HepG2 (cell line): ENCODE data around the gene CCDC148.

Experiments
- EZH2 ChIP-seq: conservative IDR thresholded peaks from 2 replicates; pipeline ENCODE4 v1.6.1; 2012; ENCODE audit warnings: mild to moderate bottlenecking, low read depth, low read length, moderate library complexity
- FOXA1 ChIP-seq, 2 experiments: fragments of 450-650 bp in 1 of 2; sonication (generic) in 1 of 2; formaldehyde crosslinking in 1 of 2; IDR thresholded peaks; 2 replicates each; pipeline versions ENCODE4 v1.4.0 to v1.6.1; 2016 to 2020; ENCODE audit warnings: missing genetic modification reagents in 1 of 2
- HMGXB4 ChIP-seq, 2 experiments: sonication (generic) in 1 of 2; formaldehyde crosslinking in 1 of 2; IDR thresholded peaks; 2 replicates each; pipeline versions ENCODE4 v1.4.0 to v1.6.1; 2018 to 2020; ENCODE audit warnings: missing genetic modification reagents in 2 of 2, borderline replicate concordance in 1 of 2, low read depth in 1 of 2, mild to moderate bottlenecking in 1 of 2, missing biosample characterization in 1 of 2
- HOXA3 ChIP-seq: sonication (generic); formaldehyde crosslinking; IDR thresholded peaks from 2 replicates; pipeline ENCODE4 v1.5.0; 2020; ENCODE audit warnings: missing genetic modification reagents
- MTA1 ChIP-seq: sonication (generic); formaldehyde crosslinking; IDR thresholded peaks from 2 replicates; pipeline ENCODE4 v1.4.0; 2020; ENCODE audit warnings: missing genetic modification reagents, mild to moderate bottlenecking, borderline replicate concordance
- PLRG1 ChIP-seq: fragments of 450-650 bp; conservative IDR thresholded peaks from 2 replicates; pipeline ENCODE4 v1.6.1; 2016
- POLR2A ChIP-seq, 2 experiments: IDR thresholded peaks; 2 replicates each; pipeline ENCODE4 v1.6.1; 2011; ENCODE audit warnings: low read depth in 2 of 2, low read length in 2 of 2, mild to moderate bottlenecking in 1 of 2, moderate library complexity in 1 of 2; ENCODE audit not compliant: insufficient read depth in 1 of 2
- PRDM10 ChIP-seq: sonication (generic); formaldehyde crosslinking; IDR thresholded peaks from 2 replicates; pipeline ENCODE4 v1.4.0; 2020; ENCODE audit warnings: low read depth, missing genetic modification reagents
- PREB ChIP-seq: sonication (generic); formaldehyde crosslinking; IDR thresholded peaks from 2 replicates; pipeline ENCODE4 v1.4.0; 2020; ENCODE audit warnings: missing genetic modification reagents
- RXRA ChIP-seq: sonication (generic); formaldehyde crosslinking; IDR thresholded peaks from 2 replicates; pipeline ENCODE4 v1.5.1; 2020; ENCODE audit warnings: missing genetic modification reagents
- TAF1 ChIP-seq: sonication (generic); formaldehyde crosslinking; IDR thresholded peaks from 2 replicates; pipeline ENCODE4 v1.4.0; 2020; ENCODE audit warnings: missing genetic modification reagents
- TF ChIP-seq, protein P1 (sequence below): sonication (generic); formaldehyde crosslinking; IDR thresholded peaks from 2 replicates; pipeline ENCODE4 v1.5.0; 2020; ENCODE audit warnings: mild to moderate bottlenecking, missing genetic modification reagents, moderate library complexity
- TF ChIP-seq, protein P2 (sequence below): sonication (generic); formaldehyde crosslinking; IDR thresholded peaks from 2 replicates; pipeline ENCODE4 v1.4.0; 2020; ENCODE audit warnings: missing genetic modification reagents, borderline replicate concordance

- TF ChIP-seq PRDM10 (CRISPR knock-in tag) (no peak), MTA1 (CRISPR knock-in tag) (no peak), POLR2A (IDR thresholded peaks at IDR 0.05; ENCODE audit: insufficient read depth in 1 of 2, low read depth in 2 of 2, low read length in 2 of 2) (no peak), EZH2 (no peak), HMGXB4 (CRISPR knock-in tag; IDR thresholded peaks at IDR 0.05; ENCODE audit: borderline replicate concordance in 1 of 2, low read depth in 1 of 2) (no peak), RXRA (CRISPR knock-in tag) (no peak), PREB (CRISPR knock-in tag) (no peak), PLRG1 (no peak), FOXA1 (IDR thresholded peaks at IDR 0.05) (no peak), FOXA1 (CRISPR knock-in tag; IDR thresholded peaks at IDR 0.05) (no peak), TAF1 (CRISPR knock-in tag) (no peak), HOXA3 (CRISPR knock-in tag) (no peak)
- TF ChIP-seq, protein P1, sequence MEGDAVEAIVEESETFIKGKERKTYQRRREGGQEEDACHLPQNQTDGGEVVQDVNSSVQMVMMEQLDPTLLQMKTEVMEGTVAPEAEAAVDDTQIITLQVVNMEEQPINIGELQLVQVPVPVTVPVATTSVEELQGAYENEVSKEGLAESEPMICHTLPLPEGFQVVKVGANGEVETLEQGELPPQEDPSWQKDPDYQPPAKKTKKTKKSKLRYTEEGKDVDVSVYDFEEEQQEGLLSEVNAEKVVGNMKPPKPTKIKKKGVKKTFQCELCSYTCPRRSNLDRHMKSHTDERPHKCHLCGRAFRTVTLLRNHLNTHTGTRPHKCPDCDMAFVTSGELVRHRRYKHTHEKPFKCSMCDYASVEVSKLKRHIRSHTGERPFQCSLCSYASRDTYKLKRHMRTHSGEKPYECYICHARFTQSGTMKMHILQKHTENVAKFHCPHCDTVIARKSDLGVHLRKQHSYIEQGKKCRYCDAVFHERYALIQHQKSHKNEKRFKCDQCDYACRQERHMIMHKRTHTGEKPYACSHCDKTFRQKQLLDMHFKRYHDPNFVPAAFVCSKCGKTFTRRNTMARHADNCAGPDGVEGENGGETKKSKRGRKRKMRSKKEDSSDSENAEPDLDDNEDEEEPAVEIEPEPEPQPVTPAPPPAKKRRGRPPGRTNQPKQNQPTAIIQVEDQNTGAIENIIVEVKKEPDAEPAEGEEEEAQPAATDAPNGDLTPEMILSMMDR (CRISPR knock-in tag) = 0 out of 2 replicates have a peak, but pooled peaks have one; percentile 16
- TF ChIP-seq, protein P2, sequence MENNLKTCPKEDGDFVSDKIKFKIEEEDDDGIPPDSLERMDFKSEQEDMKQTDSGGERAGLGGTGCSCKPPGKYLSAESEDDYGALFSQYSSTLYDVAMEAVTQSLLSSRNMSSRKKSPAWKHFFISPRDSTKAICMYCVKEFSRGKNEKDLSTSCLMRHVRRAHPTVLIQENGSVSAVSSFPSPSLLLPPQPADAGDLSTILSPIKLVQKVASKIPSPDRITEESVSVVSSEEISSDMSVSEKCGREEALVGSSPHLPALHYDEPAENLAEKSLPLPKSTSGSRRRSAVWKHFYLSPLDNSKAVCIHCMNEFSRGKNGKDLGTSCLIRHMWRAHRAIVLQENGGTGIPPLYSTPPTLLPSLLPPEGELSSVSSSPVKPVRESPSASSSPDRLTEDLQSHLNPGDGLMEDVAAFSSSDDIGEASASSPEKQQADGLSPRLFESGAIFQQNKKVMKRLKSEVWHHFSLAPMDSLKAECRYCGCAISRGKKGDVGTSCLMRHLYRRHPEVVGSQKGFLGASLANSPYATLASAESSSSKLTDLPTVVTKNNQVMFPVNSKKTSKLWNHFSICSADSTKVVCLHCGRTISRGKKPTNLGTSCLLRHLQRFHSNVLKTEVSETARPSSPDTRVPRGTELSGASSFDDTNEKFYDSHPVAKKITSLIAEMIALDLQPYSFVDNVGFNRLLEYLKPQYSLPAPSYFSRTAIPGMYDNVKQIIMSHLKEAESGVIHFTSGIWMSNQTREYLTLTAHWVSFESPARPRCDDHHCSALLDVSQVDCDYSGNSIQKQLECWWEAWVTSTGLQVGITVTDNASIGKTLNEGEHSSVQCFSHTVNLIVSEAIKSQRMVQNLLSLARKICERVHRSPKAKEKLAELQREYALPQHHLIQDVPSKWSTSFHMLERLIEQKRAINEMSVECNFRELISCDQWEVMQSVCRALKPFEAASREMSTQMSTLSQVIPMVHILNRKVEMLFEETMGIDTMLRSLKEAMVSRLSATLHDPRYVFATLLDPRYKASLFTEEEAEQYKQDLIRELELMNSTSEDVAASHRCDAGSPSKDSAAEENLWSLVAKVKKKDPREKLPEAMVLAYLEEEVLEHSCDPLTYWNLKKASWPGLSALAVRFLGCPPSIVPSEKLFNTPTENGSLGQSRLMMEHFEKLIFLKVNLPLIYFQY (CRISPR knock-in tag) = no peak
Measured at GRCh38 chr2:158172719-158173118, 283.8 kb downstream of the CCDC148 start.
